ENCODE data around the gene SORBS2.

DNA sequence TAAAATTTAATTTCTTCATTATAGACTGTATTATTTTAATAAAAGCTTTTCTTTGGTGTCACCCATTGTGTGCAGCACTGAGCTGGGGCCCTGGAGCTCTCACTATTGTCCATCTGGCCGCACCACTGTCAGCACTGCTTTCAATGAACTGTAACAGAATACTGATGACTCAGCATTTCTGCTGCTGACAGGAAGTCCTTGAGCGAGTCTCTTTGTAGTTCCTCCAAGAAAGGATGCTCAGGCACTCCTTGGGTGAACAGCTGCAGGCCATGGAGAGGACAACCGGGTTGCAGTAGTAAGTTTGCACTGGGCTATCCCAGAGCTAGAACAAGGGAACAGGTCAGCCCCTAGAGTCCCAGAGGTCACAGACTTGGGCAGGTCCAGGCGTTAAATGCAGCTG is 81.6 kb downstream of the SORBS2 start:
- TF ChIP-seq, protein P1, sequence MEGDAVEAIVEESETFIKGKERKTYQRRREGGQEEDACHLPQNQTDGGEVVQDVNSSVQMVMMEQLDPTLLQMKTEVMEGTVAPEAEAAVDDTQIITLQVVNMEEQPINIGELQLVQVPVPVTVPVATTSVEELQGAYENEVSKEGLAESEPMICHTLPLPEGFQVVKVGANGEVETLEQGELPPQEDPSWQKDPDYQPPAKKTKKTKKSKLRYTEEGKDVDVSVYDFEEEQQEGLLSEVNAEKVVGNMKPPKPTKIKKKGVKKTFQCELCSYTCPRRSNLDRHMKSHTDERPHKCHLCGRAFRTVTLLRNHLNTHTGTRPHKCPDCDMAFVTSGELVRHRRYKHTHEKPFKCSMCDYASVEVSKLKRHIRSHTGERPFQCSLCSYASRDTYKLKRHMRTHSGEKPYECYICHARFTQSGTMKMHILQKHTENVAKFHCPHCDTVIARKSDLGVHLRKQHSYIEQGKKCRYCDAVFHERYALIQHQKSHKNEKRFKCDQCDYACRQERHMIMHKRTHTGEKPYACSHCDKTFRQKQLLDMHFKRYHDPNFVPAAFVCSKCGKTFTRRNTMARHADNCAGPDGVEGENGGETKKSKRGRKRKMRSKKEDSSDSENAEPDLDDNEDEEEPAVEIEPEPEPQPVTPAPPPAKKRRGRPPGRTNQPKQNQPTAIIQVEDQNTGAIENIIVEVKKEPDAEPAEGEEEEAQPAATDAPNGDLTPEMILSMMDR (IDR thresholded peaks at IDR 0.05): no peak
- TF ChIP-seq POLR2AphosphoS5 (IDR thresholded peaks at IDR 0.05) (no peak), POLR2A (IDR thresholded peaks at IDR 0.05) (no peak), EP300 (IDR thresholded peaks at IDR 0.05) (no peak)

Measured in suprapubic skin (tissue), 4 donors.